ENCODE measurements around the gene CRIP1.

The CRIP1 gene

DNA sequence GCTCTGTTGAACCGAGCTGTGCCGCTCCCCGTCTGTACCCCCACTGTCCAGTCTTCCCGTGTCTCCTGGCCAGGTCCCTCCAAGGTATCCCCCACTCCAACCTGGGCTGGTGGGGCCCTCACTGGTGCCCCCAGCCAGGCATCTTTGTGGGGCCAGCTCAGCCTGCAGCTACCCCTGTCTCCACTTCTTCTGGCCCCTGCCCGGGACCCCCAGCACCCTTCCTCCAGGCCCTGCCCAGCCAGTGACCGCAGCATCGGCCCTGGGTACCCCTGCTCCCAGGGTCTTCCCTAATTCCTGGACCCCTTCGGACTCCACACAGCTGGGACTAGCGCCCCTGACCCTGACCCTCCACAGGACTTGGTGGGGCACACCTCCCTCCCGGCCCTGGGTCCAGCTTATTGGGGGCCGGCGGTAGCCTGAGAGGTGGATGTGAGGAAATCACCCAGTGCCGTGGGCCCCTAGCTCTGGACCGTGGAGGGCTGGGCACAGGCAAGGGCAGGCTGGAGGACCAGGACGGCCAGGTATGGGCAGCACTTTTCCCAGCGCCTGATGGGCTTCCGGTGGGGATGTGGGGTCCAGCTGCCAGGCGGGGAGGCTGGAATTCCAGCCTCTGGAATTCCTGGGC, 4.1 kb upstream of the CRIP1 start:
- no peak for DNase-seq

DNA sequence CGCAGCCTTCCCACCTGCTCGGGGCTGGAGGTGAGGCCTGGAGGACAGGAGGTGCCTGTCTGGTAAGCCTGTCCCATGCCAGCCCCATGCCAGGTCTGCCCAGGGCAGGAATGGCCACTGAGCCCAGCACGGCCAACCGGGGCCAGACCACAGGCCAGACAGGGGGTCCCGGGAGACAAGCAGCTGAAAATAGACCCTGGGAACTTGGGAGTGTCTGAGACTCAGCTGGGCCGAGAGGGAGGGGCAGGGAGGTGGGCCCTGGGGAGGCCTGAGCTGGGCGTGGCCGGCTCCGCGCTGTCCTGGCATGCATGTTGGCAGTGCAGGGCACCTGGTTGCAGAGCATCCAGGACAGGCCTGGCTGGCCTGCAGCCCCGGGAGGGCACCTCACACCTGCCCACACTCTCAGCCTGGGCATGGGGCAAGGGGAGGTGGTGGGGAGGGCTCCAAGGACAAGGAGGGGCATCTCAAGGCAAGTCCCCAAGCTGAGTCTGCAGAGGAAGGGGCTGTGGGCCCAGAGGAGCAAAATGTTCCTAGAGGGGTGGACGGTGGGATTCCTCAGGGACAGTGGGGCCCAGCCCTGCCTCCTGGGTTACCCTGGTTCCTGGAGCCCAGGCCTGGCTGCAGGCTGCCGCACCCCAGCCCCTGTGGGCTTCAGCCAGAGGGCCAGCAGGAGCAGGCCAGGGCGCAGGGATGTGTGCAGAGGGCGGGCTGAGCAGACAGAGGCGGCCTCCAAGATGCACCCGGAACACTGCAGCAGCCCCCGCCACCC, 3.2 kb upstream of the CRIP1 start:
- no peak for DNase-seq

DNA sequence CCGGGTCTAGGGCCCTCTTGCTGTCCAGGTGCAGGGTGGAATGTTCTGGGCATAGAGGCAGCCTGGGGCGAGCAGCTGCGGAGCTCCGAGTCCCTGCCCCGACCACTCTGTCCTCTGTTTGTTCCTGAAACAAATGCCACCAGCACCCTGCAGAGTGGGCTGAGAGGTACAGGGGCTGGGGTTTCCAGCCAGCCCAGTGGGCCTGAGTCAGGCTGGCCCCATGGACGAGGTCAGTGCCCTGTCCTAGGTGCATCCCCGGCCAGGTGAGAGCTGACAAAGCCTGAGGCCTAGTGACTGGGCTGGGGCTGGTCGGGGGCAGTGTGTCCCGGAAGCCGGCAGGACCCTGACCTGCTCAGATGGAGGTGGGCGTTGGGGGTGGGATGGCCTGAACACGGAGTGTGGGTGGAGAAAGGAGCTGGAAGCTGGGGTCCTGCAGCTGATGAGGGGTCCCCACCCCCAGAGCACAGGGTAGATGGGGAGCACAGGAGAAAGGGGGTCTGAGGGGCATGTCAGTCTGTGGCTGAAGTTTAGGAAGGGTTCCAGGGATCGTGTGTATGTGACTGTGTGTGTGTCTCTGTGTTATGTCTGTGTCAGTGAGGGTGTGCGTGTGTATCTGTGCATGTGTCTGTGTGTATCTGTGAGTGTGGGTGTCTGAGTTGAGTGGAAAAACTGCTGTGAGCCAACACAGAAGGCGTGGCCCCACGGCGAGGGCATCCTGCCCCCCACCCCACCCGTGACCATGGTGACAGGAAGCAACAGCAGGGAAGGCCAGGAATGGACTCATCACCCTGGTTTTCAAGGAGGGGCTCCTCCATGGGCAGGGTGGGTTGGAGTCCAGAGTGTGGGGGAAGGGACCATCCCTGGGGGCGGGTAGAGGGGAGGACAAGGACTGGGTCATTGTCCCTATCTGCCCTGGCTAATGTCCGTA, 2.4 kb upstream of the CRIP1 start:
- DNase-seq: no peak

GRCh38 chr14:105484997-105485393, 1.7 kb upstream of the CRIP1 start:
- DNase-seq: no peak

DNA sequence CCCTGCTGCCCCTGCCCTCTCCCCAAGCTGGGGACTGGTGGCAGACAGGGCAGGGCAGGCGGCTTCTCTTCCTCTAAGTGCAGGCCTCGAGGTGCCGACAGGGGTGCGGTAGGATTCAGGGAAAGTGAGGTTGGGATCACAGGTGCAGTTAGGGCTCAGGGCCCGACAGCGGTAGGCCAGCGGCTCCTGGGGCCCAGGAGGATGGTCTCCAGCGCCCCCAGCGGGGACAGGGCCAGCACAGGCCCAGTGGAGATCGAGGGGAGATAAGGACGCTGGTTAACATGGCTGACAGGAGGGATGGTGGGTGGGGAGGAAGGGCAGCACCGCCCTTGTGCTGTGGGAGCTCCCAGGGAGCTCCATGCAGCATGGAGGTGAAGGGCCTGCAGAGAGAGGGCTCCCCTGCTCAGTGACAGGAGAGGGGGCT, 935 bp upstream of the CRIP1 start:
- DNase-seq: no peak

DNA sequence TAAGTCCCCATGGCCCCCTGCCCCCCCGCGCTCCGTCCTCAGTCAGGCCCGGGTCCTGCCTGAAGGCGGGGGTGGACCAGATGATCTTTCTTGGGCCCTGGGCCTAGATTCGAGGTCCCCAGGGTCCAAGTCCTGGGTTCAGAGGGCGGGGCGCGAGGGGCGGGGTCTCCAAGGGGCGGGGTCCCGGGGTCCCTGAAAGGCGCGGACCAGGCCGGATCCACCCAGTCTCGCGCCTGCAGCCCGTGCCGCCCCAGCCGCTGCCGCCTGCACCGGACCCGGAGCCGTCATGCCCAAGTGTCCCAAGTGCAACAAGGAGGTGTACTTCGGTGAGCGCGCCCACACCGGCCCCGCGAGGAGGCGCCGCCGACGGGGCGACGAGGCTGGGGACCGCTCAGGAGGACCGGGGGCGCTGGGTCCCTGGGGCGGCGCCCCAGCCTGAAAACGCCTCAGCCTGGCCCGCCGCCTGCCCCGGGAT, 325 bp downstream of the CRIP1 start:
- DNase-seq: no peak

GRCh38 chr14:105487449-105487985, 831 bp downstream of the CRIP1 start:
- no peak for DNase-seq

- DNase-seq: no peak
These were observed 1.5 kb downstream of the CRIP1 start for GRCh38 chr14:105487986-105488777.

- DNase-seq: no peak
These were observed 2.3 kb downstream of the CRIP1 start for GRCh38 chr14:105488781-105489541.

DNA sequence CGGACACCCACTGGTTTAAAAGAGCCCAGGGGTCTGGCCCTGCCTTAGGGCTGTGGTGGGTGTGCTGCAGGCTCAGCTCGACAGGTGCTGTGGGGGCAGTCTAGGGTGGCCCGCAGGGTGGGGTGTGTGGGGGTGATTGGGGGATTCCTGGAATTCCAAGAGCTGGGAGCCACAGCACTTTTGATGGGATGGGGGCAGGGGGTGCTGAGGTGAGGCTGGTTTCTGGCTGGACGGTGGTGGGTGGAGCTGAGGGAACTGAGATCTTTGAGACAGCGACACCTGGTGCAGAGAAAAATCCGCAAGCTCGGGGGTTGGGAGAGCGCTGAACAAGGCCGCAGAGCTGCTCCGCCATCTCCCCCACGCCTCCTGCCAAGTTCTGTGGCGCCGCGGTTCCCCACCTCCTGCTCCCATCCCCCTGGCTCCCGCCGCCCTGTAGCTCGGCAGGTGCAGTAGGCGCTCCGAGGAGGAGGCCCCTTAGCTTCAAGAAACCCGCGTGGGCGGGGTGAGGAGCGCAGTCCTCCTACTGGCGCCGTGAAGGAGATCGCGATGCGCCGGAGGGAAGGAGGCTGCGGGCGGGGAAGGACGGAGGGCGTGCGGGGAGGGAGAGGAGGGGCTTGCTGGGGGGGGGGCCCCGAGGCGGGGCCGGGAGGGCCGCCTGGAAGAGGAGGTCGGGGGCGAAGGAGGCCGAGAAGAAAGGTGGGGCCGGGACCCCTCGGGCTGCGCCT, 3.0 kb downstream of the CRIP1 start:
- DNase-seq: peak; percentile 36 to 75

DNA sequence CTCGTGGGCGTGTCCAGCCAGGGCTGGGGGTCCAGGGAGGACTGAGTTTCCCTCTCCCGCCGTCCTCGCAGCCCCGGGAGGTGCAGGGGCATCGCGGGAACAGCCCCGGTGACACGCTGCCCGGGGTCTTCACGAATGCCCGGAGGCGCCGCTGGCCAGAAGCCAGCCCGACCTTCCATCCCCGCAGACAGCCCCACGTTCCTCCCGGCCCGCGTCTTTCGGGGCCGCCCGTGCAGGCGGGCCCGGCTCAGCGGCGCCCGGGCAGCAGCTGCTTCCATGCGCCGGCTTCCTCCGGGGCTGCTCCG, 3.5 kb downstream of the CRIP1 start:
- DNase-seq: no peak

DNA sequence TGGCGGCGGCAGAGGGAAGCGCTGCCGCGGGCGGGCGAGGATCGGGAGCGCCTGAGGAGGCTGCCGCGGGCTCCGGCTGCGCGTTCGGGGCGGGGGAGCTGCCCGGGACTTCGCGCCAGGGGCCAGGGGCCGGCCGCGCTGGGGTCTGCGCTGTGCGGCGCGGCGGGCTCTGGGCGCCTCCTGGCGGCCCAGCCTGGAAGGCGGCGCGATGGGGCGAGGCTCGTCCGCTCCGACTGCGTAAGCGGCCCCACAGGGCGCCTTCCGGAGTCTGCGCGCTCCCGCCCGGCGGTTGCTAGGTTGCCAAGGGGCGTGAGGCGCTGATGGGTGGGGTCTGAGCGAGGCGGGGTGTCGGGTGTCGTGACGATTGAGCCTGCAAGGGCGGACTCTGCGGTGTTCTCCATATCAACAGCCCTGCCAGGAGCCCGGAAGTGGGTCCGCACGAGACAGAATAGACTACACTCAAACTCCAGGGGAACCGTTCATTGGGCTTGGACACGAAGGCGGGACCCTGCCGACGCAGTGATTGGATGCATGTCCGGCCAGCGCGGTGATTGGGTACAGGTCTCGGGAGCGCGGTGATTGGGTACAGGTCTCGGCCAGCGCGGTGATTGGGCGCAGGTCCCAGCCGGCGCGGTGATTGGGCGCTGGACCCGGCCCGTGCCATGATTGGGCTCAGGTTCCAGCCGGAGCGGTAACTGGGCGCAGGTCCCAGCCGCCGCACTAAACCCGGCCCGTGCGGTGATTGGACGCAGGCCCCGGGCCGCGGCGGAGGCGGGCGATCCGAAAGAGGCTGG, 4.1 kb downstream of the CRIP1 start, which contains the start of gene TEDC1:
TEDC1 (plus strand) TSS at position 675 of the 794 bp plus-strand sequence. CDS start 130 bp downstream, outside the sequence.
- peak; percentile 99 to 100 for DNase-seq

GRCh38 chr14:105491366-105491973, 4.8 kb downstream of the CRIP1 start:
- DNase-seq: no peak

- no peak for DNase-seq
These were observed 5.6 kb downstream of the CRIP1 start for GRCh38 chr14:105492031-105492970.

- DNase-seq: no peak
These were observed 6.5 kb downstream of the CRIP1 start for GRCh38 chr14:105492971-105493871.

- DNase-seq: no peak
These were observed 7.4 kb downstream of the CRIP1 start for GRCh38 chr14:105493921-105494605.

DNA sequence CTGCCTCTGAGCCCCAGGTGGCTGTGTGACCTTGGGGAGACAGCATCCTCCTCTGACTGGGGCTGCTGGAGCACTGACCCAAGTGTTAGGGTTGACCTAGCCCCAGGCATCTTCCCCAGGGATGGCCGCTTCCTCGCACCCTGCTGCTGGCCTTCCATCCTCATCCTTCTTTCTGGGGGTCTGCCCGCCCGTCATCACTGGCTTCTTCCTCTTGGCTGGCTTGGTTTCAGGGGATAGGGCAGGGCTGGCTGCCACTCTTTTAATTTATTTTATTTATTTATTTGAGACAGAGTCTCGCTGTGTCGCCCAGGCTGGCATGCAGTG, 7.9 kb downstream of the CRIP1 start:
- no peak for DNase-seq

Data from hippocampal formation (tissue), 2 donors.